Measurements from ENCODE around the gene PPM1F.
A peak's percentile ranks its signal among the peaks of the same experiment; 100 is the strongest.

PPM1F gene

DNA sequence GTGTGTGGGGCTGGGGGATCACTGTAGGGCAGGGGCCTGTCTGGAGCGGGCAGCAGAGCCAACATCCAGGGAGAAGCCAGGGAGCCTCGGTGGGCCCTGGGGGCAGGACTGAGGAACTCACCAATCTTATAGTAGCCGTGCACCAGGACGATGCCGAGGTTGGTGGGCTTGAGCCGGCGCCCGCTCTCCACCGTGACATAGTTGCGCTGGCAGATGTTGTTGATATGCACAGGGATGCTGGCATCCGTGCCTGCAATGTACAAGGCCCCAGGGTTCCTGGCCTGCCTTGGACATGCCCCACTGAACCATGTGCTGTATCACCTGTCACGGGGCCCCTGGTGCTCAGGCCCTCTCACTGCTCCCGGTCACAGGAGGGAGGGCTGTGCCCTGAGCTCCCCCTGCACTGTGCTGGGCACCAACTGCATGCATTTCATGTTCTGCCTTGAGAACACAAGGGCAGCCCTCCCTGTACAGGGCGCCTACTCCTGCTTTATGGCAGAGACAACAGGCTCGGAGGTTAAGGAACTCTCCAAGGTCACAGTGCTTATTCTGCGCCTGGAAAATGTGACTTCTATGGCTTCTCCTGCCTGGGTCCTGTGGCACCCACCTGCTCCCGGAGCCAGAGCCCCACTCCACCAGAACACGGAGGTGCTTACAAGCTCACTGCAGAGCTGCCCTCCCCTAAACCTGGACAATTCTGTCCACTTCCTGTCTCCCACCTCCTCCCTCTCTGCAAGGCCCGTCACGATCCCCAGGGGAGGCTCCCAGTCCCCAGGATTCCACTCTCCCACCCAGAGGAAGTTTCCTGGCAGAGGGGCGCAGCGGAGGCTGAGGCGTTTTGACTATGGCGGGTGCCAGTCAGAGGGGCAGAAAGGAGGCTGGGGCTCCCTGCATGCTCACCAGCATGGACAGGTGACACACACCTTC, 7.8 kb upstream of the PPM1F start:
- Mint-ChIP-seq H3K4me1 (no peaks in the 10 kb centered on the region), H3K27ac (no peak overlapping the region), H3K4me3 (no peak overlapping the region), H3K36me3 (peaks cover 14% of the 10 kb centered on the region), H3K9me3 (no peaks in the 10 kb centered on the region), H3K27me3 (no peaks in the 10 kb centered on the region)
- CTCF ChIA-PET = interaction anchor here (1.6 kb wide), 1 partner anchor 12 kb away, joined by 5 read pairs; no protein-coding TSS in a partner anchor
- DNase-seq = no peak

DNA sequence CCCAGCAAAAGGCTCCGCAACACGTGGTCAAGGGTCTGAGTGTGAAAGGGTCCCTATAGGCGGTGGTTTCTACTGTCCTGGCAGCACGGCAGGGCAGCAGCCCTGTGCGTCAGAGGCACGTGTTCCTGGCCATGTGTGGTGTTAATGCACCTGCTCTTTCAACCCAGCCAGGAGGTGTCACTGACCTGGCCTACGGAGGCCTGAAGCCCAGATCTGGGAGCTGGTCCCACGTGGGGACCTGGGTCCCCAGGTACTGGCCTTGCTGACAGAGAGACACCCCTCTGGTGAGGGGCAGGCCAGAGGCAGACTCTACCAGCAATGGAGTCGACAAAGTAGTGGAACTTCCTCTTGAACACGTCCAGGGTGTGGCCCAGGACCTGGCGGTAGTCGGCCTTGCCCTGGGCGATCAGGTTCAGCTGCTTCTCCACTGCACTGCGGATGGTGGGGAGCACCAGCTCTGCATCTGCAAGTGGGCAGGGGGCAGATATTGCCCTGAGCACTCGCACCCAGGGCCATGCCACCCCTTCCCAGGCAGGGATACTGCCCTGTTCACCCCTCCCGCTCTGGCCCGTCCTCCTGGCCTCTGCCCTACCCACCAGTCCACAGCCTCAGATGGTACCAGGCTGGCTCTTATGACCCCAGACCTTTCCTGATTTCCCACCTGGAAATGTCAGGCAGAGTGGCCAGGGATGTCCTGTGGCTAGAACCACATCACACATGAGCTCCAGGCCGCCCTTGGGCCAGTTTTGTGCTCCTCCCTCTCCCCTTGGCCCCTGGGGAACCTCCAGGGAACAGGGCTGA, 6.8 kb upstream of the PPM1F start:
- Mint-ChIP-seq H3K36me3 (peaks cover 10% of the 10 kb centered on the region), H3K4me3 (no peak overlapping the region), H3K4me1 (no peaks in the 10 kb centered on the region), H3K9me3 (no peaks in the 10 kb centered on the region), H3K27ac (no peak overlapping the region), H3K27me3 (no peaks in the 10 kb centered on the region)
- DNase-seq = no peak
- CTCF ChIA-PET = interaction anchor here (1.6 kb wide), 1 partner anchor 13 kb away, joined by 5 read pairs; no protein-coding TSS in a partner anchor

DNA sequence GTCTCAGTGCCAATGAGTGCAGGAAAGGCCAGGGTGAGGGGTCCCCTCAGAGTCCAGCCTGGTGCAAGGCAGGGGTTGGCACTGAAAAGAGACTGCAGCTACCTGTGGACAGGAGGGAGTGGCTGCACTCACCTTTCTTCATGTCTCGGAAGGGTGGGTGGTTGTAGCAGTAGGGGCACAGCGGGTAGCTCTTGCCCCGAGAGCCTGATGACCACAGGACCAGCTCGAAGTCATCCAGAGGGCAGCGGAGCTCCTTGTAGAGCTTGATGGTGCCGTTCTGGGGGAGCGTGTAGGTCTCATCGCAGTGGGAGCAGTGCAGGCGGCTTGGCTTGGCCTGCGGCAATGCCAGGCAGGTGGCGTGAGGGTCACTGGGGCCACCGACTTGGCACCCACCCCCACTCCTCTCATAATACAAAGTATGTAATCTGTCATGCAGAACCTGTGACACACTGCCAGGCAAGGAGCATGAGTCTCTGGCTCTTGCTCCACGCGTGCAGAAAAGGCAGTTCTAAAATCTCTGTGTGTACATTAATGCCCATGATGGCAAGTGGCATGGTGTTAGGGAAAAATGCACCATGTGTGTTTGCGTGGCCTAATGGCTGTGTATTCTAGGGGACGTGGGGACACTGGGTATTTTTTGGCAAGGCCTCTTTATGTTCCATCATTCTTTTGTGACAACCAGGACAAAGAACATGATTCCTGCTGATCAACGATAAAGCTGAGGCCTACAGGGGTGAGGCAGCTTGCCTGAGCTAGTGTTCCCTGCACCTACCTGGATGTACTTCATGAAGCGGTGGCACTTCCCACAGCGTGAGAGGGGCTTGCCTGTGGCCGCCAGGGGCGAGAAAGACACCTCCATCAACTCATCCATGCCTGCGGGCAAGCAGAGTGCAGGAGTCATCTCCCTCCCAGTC, 6.0 kb upstream of the PPM1F start:
- CTCF ChIA-PET = interaction anchor here (0.6 kb wide), 1 partner anchor 14 kb away, joined by 3 read pairs; no protein-coding TSS in a partner anchor
- H3K36me3 Mint-ChIP-seq = peaks cover 10% of the 10 kb centered on the region
- no peak overlapping the region for H3K27ac Mint-ChIP-seq
- no peaks in the 10 kb centered on the region for H3K9me3 Mint-ChIP-seq
- H3K4me3 Mint-ChIP-seq = no peak overlapping the region
- H3K4me1 Mint-ChIP-seq = no peaks in the 10 kb centered on the region
- DNase-seq = no peak
- H3K27me3 Mint-ChIP-seq = peaks cover 5% of the 10 kb centered on the region

DNA sequence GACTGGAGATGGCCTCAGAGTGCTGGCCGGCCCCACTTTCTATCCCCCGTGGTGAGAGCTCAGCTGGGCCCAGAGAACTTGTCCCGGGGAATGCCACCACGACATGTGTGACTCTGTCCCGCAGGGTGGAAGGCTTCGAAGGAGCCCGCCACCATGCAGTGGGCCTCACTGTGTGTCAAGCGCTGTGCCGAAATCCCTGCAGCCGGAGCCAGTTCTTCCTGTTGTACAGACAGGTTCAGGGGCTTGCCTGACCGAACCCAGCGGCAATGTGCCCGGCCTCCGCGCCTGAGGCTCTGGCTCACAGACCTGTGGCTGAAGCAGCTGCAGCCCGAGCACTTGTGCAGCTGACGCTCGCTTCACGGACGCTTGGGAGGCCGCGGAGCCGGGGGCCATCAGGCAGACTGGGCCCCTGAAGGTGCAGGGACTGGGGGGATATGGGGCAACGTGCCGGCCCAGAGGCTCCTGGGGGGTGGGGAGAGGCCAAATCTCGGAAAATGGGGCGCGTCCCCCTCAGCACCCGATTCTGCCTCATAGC, 650 bp downstream of the PPM1F start:
- H3K4me1 Mint-ChIP-seq = peaks cover 16% of the 10 kb centered on the region

DNA sequence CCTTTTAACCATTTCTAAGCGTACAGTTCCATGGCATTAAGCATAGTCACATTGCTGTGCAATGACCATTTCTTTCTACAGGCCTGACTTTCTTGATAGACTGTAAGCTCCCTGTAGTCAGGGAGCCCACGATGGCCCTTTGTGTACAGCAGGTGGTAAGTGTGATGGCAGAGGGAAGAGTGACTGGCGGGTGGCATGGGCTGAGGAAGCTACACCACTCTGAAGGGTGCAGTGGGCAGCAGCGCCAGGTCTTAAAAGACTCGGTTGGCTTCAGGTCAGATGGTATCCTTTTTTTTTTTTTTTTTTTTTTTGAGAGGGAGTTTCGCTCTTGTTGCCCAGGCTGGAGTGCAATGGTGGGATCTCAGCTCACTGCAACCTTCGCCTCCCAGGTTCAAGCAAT, 1.6 kb downstream of the PPM1F start:
- no peak for DNase-seq
- Mint-ChIP-seq H3K9me3 (no peaks in the 10 kb centered on the region), H3K4me3 (peak overlapping the region; percentile 34), H3K27ac (no peak overlapping the region), H3K4me1 (peaks cover 16% of the 10 kb centered on the region), H3K36me3 (no peaks in the 10 kb centered on the region), H3K27me3 (peaks cover 27% of the 10 kb centered on the region)
- CTCF ChIA-PET = interaction anchor here (4.4 kb wide), 1 partner anchor 14 kb away, joined by 26 read pairs; no protein-coding TSS in a partner anchor

More for the DNA sequence above, 650 bp downstream of the PPM1F start:
- H3K36me3 Mint-ChIP-seq = no peaks in the 10 kb centered on the region
- no peaks in the 10 kb centered on the region for H3K9me3 Mint-ChIP-seq
- CTCF ChIA-PET = interaction anchor here (0.5 to 3.3 kb wide), 11 partner anchors 8 to 466 kb away, joined by 3 to 46 read pairs (median 4); no protein-coding TSS in a partner anchor
- H3K27me3 Mint-ChIP-seq = peaks cover 27% of the 10 kb centered on the region
- H3K4me3 Mint-ChIP-seq = peak overlapping the region; percentile 82
- DNase-seq = peak; percentile 45
- no peak overlapping the region for H3K27ac Mint-ChIP-seq

DNA sequence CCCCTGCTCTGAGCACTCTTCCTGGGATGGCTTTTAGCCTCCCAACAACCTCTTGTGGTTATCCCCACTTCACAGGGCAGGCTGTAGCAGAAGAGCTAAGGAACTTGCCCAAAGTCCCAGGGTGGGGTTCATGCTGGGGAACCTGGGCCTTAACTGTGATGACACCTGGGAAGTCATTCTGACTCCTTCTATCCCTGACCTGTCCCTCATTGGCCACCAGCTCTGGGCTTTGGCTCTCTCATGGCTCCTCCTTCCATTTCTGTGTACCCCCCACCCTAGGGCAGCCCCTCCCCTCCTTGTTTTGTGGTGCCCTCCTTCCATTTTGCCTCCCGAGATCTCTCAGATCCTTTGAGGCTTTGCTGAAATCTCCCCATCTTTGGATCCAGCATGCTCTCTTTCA, 2.7 kb downstream of the PPM1F start:
- no peak overlapping the region for H3K4me3 Mint-ChIP-seq
- no peak overlapping the region for H3K27ac Mint-ChIP-seq
- peaks cover 16% of the 10 kb centered on the region for H3K4me1 Mint-ChIP-seq
- H3K27me3 Mint-ChIP-seq = peaks cover 27% of the 10 kb centered on the region
- no peaks in the 10 kb centered on the region for H3K9me3 Mint-ChIP-seq
- no peaks in the 10 kb centered on the region for H3K36me3 Mint-ChIP-seq
- no peak for DNase-seq
- CTCF ChIA-PET = interaction anchor here (1.3 to 4.4 kb wide), 3 partner anchors 13 to 183 kb away, joined by 3 to 26 read pairs (median 6); no protein-coding TSS in a partner anchor

DNA sequence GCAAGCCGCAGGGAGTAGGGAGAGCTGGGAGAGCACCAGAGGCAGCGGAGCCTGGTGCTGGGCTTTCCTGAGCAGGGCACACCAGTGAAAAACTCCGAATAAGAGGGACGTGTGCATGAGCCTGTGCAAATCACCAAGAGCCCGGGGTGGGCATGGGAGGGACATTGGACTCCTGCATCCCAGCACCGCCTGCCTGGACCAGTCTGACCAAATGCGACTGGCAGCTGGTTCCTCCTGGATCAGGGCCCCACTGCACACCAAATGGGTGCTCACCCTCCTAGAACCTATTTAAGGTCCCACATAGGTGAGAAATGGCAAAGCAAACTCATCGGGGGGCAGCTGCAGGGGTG, 3.1 kb downstream of the PPM1F start:
- no peaks in the 10 kb centered on the region for H3K36me3 Mint-ChIP-seq
- no peak overlapping the region for H3K4me3 Mint-ChIP-seq
- H3K4me1 Mint-ChIP-seq = peaks cover 16% of the 10 kb centered on the region
- H3K9me3 Mint-ChIP-seq = no peaks in the 10 kb centered on the region
- H3K27ac Mint-ChIP-seq = no peak overlapping the region
- DNase-seq = no peak
- CTCF ChIA-PET = interaction anchor here (1.3 to 4.4 kb wide), 3 partner anchors 12 to 183 kb away, joined by 3 to 26 read pairs (median 6); no protein-coding TSS in a partner anchor
- H3K27me3 Mint-ChIP-seq = peaks cover 27% of the 10 kb centered on the region

DNA sequence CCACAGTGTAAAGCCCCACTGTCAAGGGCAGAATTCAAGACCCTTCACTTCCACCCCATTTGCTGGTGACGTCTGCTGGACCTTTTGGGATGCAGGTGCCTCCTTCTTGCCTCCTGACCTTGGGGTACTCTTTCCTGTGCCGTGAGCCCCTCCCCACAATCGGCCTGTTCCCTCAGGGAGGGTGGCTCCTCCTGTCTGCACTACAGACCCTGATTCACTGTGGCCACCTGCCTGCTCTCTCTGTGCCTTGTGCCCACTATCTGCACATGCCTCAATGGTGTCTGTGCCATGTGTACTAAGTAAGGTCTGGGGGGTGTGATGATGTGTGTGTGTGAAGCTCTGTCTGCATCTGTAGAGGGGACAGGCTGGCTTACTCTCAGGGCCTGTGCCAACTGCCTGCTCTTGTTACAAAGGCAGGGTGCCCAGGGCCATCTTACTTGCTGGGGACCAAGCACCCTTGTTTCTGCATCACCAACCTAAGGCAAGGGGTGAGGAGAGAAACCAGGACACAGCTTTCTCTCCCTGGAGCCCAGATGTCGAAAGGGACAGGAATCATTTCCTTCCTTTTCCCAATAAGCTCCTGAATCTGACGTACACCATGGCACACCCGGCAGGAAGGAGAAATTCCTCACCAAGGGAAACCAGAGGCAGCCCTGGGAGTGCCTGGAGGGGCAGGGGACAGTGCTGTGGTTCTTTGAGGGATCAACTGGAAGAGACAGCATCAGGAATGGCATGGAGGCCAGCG, 3.7 kb downstream of the PPM1F start:
- H3K4me3 Mint-ChIP-seq = no peak overlapping the region

DNA sequence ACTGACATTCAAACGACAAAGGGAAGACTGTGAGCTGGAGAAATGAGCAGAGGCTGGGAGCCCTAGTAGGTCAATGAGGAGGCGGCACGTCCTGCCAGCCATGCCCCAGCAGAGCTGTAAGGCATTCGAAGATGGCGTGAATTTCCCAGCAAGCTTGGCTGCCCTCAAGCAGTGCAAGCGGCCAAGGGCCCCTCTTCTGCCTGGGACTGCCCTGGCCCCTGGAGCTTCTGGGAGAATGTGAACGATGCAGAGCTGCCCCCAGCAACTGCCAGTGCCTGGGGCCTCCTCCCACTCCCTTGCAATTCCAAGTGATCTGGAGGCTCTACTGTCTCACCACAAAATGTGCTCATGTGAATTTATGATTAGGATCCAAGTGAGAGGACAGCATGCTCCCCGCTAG, 4.3 kb downstream of the PPM1F start:
- Mint-ChIP-seq H3K27ac (no peak overlapping the region), H3K4me1 (peaks cover 16% of the 10 kb centered on the region), H3K9me3 (no peaks in the 10 kb centered on the region), H3K4me3 (no peak overlapping the region), H3K36me3 (no peaks in the 10 kb centered on the region), H3K27me3 (peaks cover 20% of the 10 kb centered on the region)
- CTCF ChIA-PET = interaction anchor here (0.6 to 4.4 kb wide), 2 partner anchors 11 to 219 kb away, joined by 3 to 26 read pairs; no protein-coding TSS in a partner anchor
- DNase-seq = no peak

More for the DNA sequence above, 3.7 kb downstream of the PPM1F start:
- H3K27ac Mint-ChIP-seq = no peak overlapping the region
- no peaks in the 10 kb centered on the region for H3K36me3 Mint-ChIP-seq
- H3K9me3 Mint-ChIP-seq = no peaks in the 10 kb centered on the region
- no peak for DNase-seq
- H3K4me1 Mint-ChIP-seq = peaks cover 16% of the 10 kb centered on the region
- CTCF ChIA-PET = interaction anchor here (0.6 to 4.4 kb wide), 4 partner anchors 12 to 219 kb away, joined by 3 to 26 read pairs (median 4); no protein-coding TSS in a partner anchor
- peaks cover 26% of the 10 kb centered on the region for H3K27me3 Mint-ChIP-seq

DNA sequence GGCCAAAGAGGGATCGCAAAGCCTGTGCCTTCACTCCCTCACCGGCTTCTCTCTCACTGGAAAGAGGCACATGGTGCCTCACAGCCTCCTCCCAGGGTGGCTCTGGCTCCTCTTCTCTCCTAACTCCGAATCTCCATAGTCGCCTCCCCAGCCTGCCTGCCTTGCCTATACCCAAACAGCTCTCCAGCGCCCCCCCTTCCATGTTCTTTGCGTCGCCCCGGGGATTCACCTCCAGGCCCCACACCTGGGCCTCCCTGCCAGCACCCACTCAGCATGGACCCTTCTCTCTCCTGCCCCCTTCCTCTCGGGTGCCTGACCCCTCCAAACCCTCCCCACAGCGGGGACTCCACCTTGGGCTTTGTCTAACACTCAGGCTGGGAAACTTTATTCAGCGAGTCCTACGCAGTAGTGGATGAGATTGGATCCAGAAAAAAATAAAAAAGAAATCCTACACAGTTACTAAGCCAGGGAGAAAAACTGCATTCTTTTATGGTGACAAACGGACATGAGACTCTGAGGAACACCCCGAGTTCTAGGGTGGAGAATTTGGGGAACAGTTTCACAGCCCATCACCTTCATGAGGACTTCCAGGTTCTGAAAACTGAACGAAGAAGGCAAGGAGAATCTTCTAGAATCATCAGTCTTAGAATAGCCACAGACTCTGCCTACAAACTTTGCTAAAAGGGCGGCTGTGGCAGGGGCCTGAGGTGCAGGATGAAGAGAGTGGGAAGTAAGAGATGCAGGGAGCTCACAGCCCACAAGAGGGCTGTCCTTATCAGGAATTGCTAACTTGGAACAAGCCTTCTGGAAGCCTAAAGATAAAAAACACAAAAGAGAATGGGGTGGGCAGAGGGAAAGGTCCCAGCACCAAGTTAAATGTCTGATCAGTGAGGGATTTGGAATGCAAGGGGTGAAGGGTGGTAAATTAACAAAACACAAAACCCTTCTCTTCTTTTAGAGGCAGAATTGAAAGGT, 5.3 kb downstream of the PPM1F start:
- no peak overlapping the region for H3K4me3 Mint-ChIP-seq
- no peak overlapping the region for H3K27ac Mint-ChIP-seq
- no peak for DNase-seq
- CTCF ChIA-PET = interaction anchor here (4.4 kb wide), 1 partner anchor 10 kb away, joined by 26 read pairs; no protein-coding TSS in a partner anchor
- peaks cover 14% of the 10 kb centered on the region for H3K4me1 Mint-ChIP-seq
- H3K27me3 Mint-ChIP-seq = peaks cover 10% of the 10 kb centered on the region
- no peaks in the 10 kb centered on the region for H3K9me3 Mint-ChIP-seq
- H3K36me3 Mint-ChIP-seq = no peaks in the 10 kb centered on the region

DNA sequence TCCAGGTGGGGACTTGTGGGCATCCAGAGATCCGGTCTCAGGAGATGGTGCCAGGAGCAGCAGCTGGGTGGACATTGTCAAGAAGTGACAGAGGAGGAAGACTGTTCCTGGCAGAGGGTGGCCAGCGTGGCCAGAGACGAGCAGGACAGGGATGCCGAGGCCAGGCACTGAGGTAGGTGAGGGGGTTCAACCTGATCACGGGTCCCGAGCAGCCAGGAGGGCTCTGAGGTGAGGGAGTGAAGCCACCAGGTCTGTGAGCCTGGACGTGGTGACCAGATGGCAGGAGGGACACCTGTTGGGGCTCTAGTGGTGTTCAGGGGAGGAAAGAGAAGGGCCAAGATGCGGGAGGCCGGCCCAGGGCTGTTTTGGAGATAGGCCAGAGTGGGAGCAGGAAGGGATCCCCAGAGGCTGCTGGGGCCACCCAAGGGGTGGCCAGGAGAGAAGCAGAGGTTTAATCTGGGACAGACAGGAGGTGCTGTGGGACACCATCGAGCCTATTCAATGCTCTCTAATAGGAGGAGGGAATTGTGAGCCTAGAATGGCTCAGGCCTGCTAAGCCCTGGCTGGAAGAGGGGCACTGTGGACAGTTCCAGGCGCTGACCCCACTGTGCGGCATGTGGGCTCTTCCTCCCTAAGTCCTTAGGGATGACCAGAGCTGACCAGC, 6.3 kb downstream of the PPM1F start:
- DNase-seq = no peak
- Mint-ChIP-seq H3K4me3 (no peak overlapping the region), H3K27me3 (peaks cover 5% of the 10 kb centered on the region), H3K9me3 (no peaks in the 10 kb centered on the region), H3K36me3 (no peaks in the 10 kb centered on the region), H3K27ac (no peak overlapping the region), H3K4me1 (peaks cover 15% of the 10 kb centered on the region)
- CTCF ChIA-PET = no interaction called here

Measured in activated naive CD4-positive, alpha-beta T cell treated with anti-CD3 and anti-CD28 coated beads, Interleukin-2, amount 10 ng/mL, durations not matched to agents 7 days and 5 days (primary cell).